PC-3 (cell line): ENCODE measurements around the gene CLDN4. TPM values are rescaled to one million over a fixed set of nuclear protein-coding genes. Genes with fewer than 3 reads are reported as not detected.

ENCODE experiments used
- ATAC-seq: fragments of 200-7000 bp; cut with Tn5 transposase; 2 replicates; pipeline ENCODE4 v1.9.1; 2020; ENCODE audit warnings: mild to moderate bottlenecking, moderate library complexity
- BruUV-seq: library from RNA; stranded (reverse); fragments of 400-500 nt; replicated peaks from 2 replicates; lab custom pipeline; 2021; lab: Mats Ljungman, UMichigan
- CTCF ChIA-PET: fragments of 300-600 bp; sonication (Branson Sonifier 250); formaldehyde crosslinking; loops from one replicate; lab custom pipeline; 2022; ENCODE audit warnings: antibody characterized with exemption; lab: Charles Lee
- POLR2A ChIA-PET: fragments of 300-600 bp; sonication (Branson Sonifier 250); formaldehyde crosslinking; loops from one replicate; lab custom pipeline; 2022; ENCODE audit warnings: antibody characterized with exemption; ENCODE audit not compliant: unreplicated experiment; lab: Charles Lee
- DNase-seq: peaks from one replicate; pipeline ENCODE4 v3.0.0-alpha.2; 2015
- H2AFZ ChIP-seq: fragments of 300-600 bp; sonication (generic); 2 replicates; pipeline ENCODE4 v1.6.0; 2016; ENCODE audit warnings: antibody characterized with exemption, low read length
- H3F3A ChIP-seq: fragments of 300-600 bp; sonication (generic); one replicate; pipeline ENCODE4 v1.6.0; 2017; ENCODE audit warnings: antibody characterized with exemption, low read length, control low read depth, mild to moderate bottlenecking; ENCODE audit not compliant: unreplicated experiment
- H3K27ac ChIP-seq: fragments of 300-600 bp; sonication (generic); 2 replicates; pipeline ENCODE4 v1.5.1; 2016; ENCODE audit warnings: mild to moderate bottlenecking, low read length
- H3K27me3 ChIP-seq: fragments of 300-600 bp; sonication (generic); 2 replicates; pipeline ENCODE4 v1.6.1; 2016; ENCODE audit warnings: low read length, mixed read lengths
- H3K36me3 ChIP-seq: fragments of 300-600 bp; sonication (generic); 2 replicates; pipeline ENCODE4 v1.6.1; 2016; ENCODE audit warnings: low read depth, mixed run types, low read length, mixed read lengths
- H3K4me1 ChIP-seq: fragments of 300-600 bp; sonication (generic); 2 replicates; pipeline ENCODE4 v1.5.1; 2016; ENCODE audit warnings: low read length; ENCODE audit not compliant: insufficient read depth
- H3K4me2 ChIP-seq: fragments of 300-600 bp; sonication (generic); 2 replicates; pipeline ENCODE4 v1.6.0; 2016; ENCODE audit warnings: low read length
- H3K4me3 ChIP-seq: fragments of 300-600 bp; sonication (generic); 2 replicates; pipeline ENCODE4 v1.5.1; 2016; ENCODE audit warnings: mild to moderate bottlenecking, low read length, mixed read lengths
- H3K79me2 ChIP-seq: fragments of 300-600 bp; sonication (generic); 2 replicates; pipeline ENCODE4 v1.6.1; 2017; ENCODE audit warnings: low read length, mixed read lengths
- H3K9ac ChIP-seq: fragments of 300-600 bp; sonication (generic); 2 replicates; pipeline ENCODE4 v1.6.0; 2016; ENCODE audit warnings: mild to moderate bottlenecking, low read length
- H3K9me2 ChIP-seq: fragments of 300-600 bp; sonication (generic); replicated peaks from 2 replicates; pipeline ENCODE4 v1.6.1; 2016; ENCODE audit warnings: mixed run types, low read length, mixed read lengths
- H3K9me3 ChIP-seq: fragments of 300-600 bp; sonication (generic); 2 replicates; pipeline ENCODE4 v1.6.1; 2016; ENCODE audit warnings: low read length, mixed read lengths
- H4K20me1 ChIP-seq: fragments of 300-600 bp; sonication (generic); 2 replicates; pipeline ENCODE4 v1.6.1; 2016; ENCODE audit warnings: low read length, mixed read lengths
- EZH2 ChIP-seq: fragments of 300-600 bp; sonication (generic); IDR thresholded peaks from one replicate; pipeline ENCODE4 v1.6.1; 2017; ENCODE audit warnings: antibody characterized with exemption, mild to moderate bottlenecking, low read length; ENCODE audit not compliant: unreplicated experiment
- EZH2phosphoT487 ChIP-seq: fragments of 300-600 bp; sonication (generic); IDR thresholded peaks from 2 replicates; pipeline ENCODE4 v1.6.1; 2018; ENCODE audit warnings: mild to moderate bottlenecking, antibody characterized with exemption, low read length, borderline replicate concordance
- intact Hi-C: fragments of 100-400 bp; cut with micrococcal nuclease; formaldehyde crosslinking; loops from 2 replicates; pipeline ENCODE4 v1.9.0; 2023
- total RNA-seq: library from RNA; depleted of rRNA; stranded (reverse); fragments of >200 nt; gene quantifications from 2 replicates; pipeline ENCODE4 v1.2.3, GENCODE V29; 2014
- TF ChIP-seq, protein P1 (sequence below): fragments of 300-600 bp; sonication (generic); conservative IDR thresholded peaks from 2 replicates; pipeline ENCODE4 v1.5.1; 2017; ENCODE audit warnings: antibody characterized with exemption, low read depth, mild to moderate bottlenecking, low read length

The CLDN4 gene
- total RNA-seq, 1 experiment from 2014 or later: 656 TPM

DNA sequence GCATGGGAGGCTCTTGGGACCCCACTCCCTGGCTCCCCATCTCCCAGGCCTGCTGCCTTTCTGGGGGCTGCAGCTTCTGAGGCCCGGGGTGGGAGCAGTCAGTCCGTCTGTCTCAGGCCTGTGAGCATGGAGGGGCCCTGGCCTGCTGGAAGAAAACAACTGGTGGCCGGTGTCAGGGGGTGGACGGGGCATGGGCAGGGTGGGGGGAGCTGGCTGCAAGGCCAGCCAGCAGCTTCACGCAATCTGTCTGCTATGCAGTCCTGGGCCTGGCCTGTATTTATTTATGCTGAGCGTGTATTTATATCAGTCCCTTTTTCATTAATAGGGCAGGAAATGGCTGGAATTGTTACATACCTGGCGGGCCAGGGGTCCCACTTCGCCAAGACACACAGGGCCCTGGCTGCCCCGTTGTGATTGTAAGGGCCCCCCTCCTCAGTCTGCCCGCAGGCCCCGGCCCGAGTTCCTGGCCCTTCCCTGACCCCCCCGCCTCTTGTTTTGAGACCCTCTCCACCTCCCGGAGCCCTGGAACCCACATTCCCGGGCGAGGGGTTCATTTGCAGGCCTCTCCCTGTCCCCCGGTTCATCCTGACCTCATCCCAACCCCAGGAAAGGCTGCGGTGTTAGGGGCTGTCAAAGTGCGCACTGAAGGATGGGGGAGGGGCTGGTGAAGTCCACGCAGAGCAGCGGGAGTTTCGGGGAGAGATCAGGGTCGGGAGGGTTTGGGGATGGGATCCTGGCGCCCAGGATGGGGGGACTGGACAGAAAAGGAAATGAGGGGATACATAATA, 38.4 kb downstream of the CLDN4 start:
- CTCF ChIA-PET: interaction anchor here (0.6 to 1.0 kb wide), 2 partner anchors 110 to 158 kb away, joined by 3 read pairs; no protein-coding TSS in a partner anchor
- no peaks in the 10 kb centered on the region for H4K20me1 ChIP-seq
- no peak overlapping the region for H3K4me2 ChIP-seq
- intact Hi-C loops: loop anchor here (5.0 kb wide), 1 partner anchor 333 kb away; no protein-coding TSS in a partner anchor
- no peaks in the 10 kb centered on the region for H3F3A ChIP-seq
- no peak for DNase-seq
- BruUV-seq: no TSS peak
- no peak overlapping the region for H3K27ac ChIP-seq
- H3K4me1 ChIP-seq: no peaks in the 10 kb centered on the region
- no peaks in the 10 kb centered on the region for H3K79me2 ChIP-seq
- no peaks in the 10 kb centered on the region for H3K9me2 ChIP-seq
- H3K9ac ChIP-seq: no peak overlapping the region
- H3K36me3 ChIP-seq: no peaks in the 10 kb centered on the region
- POLR2A ChIA-PET: no interaction called here
- no peaks in the 10 kb centered on the region for H3K9me3 ChIP-seq
- H3K4me3 ChIP-seq: no peak overlapping the region
- no peaks in the 10 kb centered on the region for H3K27me3 ChIP-seq
- no peak overlapping the region for H2AFZ ChIP-seq
- no peak for ATAC-seq
- TF ChIP-seq EZH2phosphoT487 (no peak), EZH2 (no peak)
- TF ChIP-seq, protein P1, sequence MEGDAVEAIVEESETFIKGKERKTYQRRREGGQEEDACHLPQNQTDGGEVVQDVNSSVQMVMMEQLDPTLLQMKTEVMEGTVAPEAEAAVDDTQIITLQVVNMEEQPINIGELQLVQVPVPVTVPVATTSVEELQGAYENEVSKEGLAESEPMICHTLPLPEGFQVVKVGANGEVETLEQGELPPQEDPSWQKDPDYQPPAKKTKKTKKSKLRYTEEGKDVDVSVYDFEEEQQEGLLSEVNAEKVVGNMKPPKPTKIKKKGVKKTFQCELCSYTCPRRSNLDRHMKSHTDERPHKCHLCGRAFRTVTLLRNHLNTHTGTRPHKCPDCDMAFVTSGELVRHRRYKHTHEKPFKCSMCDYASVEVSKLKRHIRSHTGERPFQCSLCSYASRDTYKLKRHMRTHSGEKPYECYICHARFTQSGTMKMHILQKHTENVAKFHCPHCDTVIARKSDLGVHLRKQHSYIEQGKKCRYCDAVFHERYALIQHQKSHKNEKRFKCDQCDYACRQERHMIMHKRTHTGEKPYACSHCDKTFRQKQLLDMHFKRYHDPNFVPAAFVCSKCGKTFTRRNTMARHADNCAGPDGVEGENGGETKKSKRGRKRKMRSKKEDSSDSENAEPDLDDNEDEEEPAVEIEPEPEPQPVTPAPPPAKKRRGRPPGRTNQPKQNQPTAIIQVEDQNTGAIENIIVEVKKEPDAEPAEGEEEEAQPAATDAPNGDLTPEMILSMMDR: no peak

DNA sequence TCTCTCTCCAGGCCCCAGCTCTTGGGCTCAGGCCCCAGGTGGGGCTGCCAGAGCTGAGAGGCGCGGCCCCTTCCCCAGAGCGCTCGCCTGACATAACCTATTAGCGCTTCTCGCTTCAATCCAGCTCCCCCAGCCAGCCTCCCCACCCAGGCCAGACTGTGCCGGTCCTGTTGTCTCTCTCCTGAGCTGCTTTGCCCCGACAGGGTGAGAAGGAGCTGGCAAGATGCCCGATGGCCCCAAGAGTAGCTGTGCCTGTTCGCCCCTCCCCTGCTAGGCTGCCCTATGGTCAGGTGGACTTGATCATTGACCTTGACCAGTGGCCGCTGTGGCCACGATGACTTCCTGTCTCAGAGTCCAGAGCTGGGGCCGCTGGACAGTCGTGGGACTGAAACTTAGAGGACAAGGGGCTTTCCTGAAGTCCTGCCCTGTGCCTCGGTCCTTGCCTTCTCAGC, 39.3 kb downstream of the CLDN4 start:
- ATAC-seq (no peak), DNase-seq (no peak)
- intact Hi-C loops: no loop called here
- no peaks in the 10 kb centered on the region for H3F3A ChIP-seq
- no peaks in the 10 kb centered on the region for H3K27me3 ChIP-seq
- no peaks in the 10 kb centered on the region for H3K4me1 ChIP-seq
- no peaks in the 10 kb centered on the region for H3K9me3 ChIP-seq
- no peaks in the 10 kb centered on the region for H4K20me1 ChIP-seq
- H3K4me2 ChIP-seq: no peak overlapping the region
- no peaks in the 10 kb centered on the region for H3K36me3 ChIP-seq
- no peak overlapping the region for H3K4me3 ChIP-seq
- BruUV-seq: no TSS peak
- H2AFZ ChIP-seq: no peak overlapping the region
- no peaks in the 10 kb centered on the region for H3K79me2 ChIP-seq
- H3K9me2 ChIP-seq: no peaks in the 10 kb centered on the region
- no peak overlapping the region for H3K27ac ChIP-seq
- CTCF ChIA-PET: no interaction called here
- POLR2A ChIA-PET: no interaction called here
- no peak overlapping the region for H3K9ac ChIP-seq
- TF ChIP-seq, protein P1: no peak
- TF ChIP-seq EZH2: no peak
- TF ChIP-seq EZH2phosphoT487: no peak
